NCI-H1105 treated with DMSO at 0.1 percent for 48 hours (cell line): Measurements from ENCODE around the gene DLX5.
A peak's percentile ranks its signal among the peaks of the same experiment; 100 is the strongest.

ENCODE experiments used
- DNase-seq: peaks from one replicate; lab custom pipeline; 2025; lab: John Stamatoyannopoulos, UW

Gene DLX5

GRCh38 chr7:97005183-97006054 lies 19.2 kb downstream of the DLX5 start, which contains the start of gene DLX6:
TSS of gene DLX6 (plus strand) at chr7:97005553. CDS start at chr7:97005978, 425 bp downstream.
- DNase-seq: peak; percentile 98

- DNase-seq: peak; percentile 99
These were observed 20.1 kb downstream of the DLX5 start for GRCh38 chr7:97004247-97005182.

- DNase-seq: no peak
These were observed 21.1 kb downstream of the DLX5 start for GRCh38 chr7:97003262-97004246.

- DNase-seq: no peak
These were observed 21.9 kb downstream of the DLX5 start for GRCh38 chr7:97002555-97003261.

GRCh38 chr7:97001656-97002554 lies 22.7 kb downstream of the DLX5 start:
- no peak for DNase-seq

- no peak for DNase-seq
These were observed 23.4 kb downstream of the DLX5 start for GRCh38 chr7:97001221-97001620.

- no peak for DNase-seq
These were observed 25.9 kb downstream of the DLX5 start for GRCh38 chr7:96998744-96999143.

GRCh38 chr7:96998333-96998732 lies 26.3 kb downstream of the DLX5 start:
- no peak for DNase-seq

GRCh38 chr7:96997512-96998032 lies 27.1 kb downstream of the DLX5 start:
- no peak for DNase-seq

GRCh38 chr7:96996958-96997511 lies 27.6 kb downstream of the DLX5 start:
- DNase-seq: no peak

GRCh38 chr7:96996111-96996957 lies 28.3 kb downstream of the DLX5 start:
- DNase-seq: no peak

- DNase-seq: no peak
These were observed 29.1 kb downstream of the DLX5 start for GRCh38 chr7:96995406-96996110.

- DNase-seq: no peak
These were observed 30.7 kb downstream of the DLX5 start for GRCh38 chr7:96993980-96994379.

GRCh38 chr7:96993094-96993865 lies 31.4 kb downstream of the DLX5 start:
- DNase-seq: no peak

- DNase-seq: no peak
These were observed 32.2 kb downstream of the DLX5 start for GRCh38 chr7:96992192-96993005.
